Liver (tissue), 3 donors: ENCODE data around the gene BOC.

ENCODE experiments used
- CTCF ChIP-seq: fragments of 150-350 bp; IDR thresholded peaks from 2 replicates; pipeline ENCODE4 v1.5.1; 2017; ENCODE audit warnings: improper control_type of control experiment, low read depth, low read length; ENCODE audit not compliant: missing input control
- SP1 ChIP-seq: IDR thresholded peaks from 2 replicates; pipeline ENCODE4 v1.6.1; 2018; ENCODE audit warnings: antibody characterized with exemption, mild to moderate bottlenecking
- donor health status: healthy.
- donor health status: healthy.

- TF ChIP-seq CTCF (no peak), SP1 (no peak)
Measured at GRCh38 chr3:113200946-113201345, 10.4 kb upstream of the BOC start.
